Fibroblast of mammary gland (primary cell): ENCODE results near the gene TENT4A.

ENCODE experiments used
- DNase-seq: peaks from one replicate; pipeline ENCODE4 v3.0.0-alpha.2; 2010; ENCODE audit warnings: low read depth
- H3K4me3 ChIP-seq: 2 replicates; pipeline ENCODE4 v1.5.1; 2011; ENCODE audit warnings: low read depth, mild to moderate bottlenecking, low read length, moderate library complexity; ENCODE audit not compliant: control insufficient read depth
- TF ChIP-seq, protein P1 (sequence below): conservative IDR thresholded peaks from 2 replicates; pipeline ENCODE4 v1.5.1; 2011; ENCODE audit warnings: low read depth, low read length, inconsistent platforms; ENCODE audit not compliant: control insufficient read depth, insufficient read depth

TENT4A gene

DNA sequence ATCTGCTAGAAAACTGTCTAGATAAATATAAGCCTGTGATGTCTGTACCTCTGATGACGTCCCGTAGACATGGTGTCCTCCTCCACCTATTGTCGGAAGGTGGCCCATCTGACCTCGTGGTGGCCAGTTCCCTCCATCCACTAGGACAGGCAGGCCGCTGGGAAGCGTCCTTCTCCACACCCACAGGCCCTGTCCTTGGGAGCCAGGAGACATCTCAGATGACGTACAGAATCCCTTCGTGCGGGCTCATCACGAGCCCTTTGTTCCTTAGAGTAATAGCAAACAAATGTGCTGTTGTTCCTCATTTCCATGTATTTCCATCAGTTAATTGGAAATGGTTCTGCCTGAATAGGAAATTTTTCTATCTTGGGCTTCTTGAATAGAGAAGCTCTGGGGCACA lies 38.3 kb upstream of the TENT4A start:
- TF ChIP-seq, protein P1, sequence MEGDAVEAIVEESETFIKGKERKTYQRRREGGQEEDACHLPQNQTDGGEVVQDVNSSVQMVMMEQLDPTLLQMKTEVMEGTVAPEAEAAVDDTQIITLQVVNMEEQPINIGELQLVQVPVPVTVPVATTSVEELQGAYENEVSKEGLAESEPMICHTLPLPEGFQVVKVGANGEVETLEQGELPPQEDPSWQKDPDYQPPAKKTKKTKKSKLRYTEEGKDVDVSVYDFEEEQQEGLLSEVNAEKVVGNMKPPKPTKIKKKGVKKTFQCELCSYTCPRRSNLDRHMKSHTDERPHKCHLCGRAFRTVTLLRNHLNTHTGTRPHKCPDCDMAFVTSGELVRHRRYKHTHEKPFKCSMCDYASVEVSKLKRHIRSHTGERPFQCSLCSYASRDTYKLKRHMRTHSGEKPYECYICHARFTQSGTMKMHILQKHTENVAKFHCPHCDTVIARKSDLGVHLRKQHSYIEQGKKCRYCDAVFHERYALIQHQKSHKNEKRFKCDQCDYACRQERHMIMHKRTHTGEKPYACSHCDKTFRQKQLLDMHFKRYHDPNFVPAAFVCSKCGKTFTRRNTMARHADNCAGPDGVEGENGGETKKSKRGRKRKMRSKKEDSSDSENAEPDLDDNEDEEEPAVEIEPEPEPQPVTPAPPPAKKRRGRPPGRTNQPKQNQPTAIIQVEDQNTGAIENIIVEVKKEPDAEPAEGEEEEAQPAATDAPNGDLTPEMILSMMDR = no peak
- no peak overlapping the region for H3K4me3 ChIP-seq
- DNase-seq = no peak

DNA sequence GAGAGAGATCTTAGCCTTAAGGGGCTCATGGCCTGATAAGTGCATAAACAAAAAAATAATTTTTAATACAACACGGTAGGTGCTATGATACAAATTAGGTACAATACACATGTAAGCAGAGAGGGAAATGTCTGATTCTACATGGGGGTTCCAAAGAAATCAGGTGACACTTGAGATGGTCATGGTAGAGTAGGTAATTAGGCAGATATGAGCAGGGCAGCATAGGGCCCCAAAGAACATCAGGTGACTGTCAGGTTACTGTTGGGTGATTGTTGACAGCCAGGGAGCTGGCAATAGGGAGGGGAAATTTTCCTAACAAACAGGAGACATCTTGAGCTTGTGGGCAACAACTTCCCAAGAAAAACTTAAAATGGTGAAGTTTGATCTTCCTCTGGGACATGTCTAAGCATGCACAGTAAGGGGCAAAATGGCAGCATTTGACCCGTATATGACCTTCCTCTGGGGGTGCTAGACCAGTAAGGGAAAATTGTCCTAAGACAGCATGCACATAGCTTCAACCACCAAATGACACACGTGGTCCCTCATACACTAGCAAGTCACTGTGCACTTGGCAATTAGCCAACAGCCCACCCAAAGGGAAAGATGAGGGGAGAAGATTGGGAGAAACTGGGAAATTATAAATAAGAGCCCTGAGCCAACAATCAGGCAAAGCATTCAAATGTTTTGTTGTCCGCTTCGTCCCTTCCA lies 37.3 kb upstream of the TENT4A start:
- no peak overlapping the region for H3K4me3 ChIP-seq
- DNase-seq = peak; percentile 2
- TF ChIP-seq, protein P1 = peak; percentile 9

DNA sequence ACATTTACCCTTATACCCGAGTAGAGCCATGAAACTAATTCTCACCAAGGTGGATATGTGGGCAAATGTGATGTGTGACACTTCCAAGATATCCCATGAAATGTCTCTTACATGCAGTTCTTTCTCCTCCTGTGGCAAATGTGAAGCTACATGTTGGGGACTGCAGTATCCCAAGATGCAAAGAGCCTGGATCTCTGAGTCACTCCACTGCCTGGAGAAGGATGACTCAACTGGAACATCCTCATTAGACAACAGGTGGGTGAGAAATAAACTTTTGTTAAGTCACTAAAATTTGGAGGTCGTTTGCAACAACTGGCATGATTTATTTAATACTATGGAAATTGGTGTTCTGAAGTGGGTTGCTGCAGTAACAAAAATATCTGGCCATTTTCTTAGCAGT lies 36.5 kb upstream of the TENT4A start:
- TF ChIP-seq, protein P1 = no peak
- DNase-seq = peak; percentile 60
- no peak overlapping the region for H3K4me3 ChIP-seq

DNA sequence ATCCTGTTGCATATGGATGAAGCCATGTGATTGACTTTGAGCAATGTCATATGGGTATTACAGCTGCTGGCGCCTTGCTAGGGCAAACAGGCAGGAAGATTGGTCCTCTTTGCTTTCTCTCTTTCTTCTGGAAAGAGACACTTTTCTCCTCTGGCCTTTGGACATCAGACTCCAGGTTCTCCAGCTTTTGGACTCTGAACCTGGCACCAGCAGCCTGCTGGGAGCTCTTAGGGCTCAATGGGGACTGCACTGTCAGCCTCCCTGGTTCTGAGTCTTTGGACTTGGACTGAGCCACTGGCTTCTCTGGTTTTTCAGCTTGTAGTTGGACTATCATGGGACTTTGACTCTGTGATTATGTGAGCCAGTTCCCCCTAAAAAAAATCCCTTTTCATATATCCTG lies 34.8 kb upstream of the TENT4A start:
- H3K4me3 ChIP-seq = no peak overlapping the region
- no peak for DNase-seq
- TF ChIP-seq, protein P1 = no peak

DNA sequence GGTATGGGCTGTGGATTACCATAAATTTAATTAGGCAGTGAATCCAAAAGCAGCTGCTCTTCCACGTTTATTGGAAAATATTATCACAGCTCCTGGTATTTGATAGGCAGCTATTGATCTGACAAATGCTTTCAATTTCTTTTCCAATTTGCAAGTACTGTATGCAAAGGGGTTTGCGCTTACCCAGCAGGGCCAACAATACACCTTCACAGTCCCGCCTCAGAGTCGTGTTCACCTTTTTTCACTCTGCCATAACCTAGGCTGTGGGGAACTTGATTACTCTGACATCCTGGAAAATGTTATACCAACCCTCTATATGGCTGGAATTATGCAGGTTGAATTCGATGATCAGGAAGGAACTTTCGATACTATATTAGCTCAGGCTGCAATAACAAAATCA lies 32.3 kb upstream of the TENT4A start:
- no peak overlapping the region for H3K4me3 ChIP-seq
- DNase-seq = no peak
- TF ChIP-seq, protein P1 = no peak

DNA sequence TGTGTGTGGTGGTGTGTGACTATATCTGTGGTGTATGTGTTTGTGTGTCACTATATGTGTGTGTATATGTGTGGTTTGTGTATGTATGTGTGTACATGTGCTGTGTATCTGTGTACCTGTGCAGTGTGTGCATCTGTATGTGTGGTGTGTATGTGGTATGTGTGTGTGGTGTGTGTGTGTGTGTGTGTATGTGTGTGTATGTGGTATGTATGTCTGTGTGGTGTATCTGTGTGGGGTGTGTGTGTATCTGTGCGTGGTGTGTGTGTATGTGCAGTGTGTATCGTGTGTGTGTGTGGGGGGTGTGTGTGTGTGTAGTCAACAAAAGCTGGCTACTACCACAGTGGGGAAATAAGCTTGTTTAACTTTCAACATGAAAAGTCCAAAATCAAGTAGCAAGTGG lies 31.6 kb upstream of the TENT4A start:
- no peak for DNase-seq
- no peak overlapping the region for H3K4me3 ChIP-seq
- TF ChIP-seq, protein P1 = no peak

DNA sequence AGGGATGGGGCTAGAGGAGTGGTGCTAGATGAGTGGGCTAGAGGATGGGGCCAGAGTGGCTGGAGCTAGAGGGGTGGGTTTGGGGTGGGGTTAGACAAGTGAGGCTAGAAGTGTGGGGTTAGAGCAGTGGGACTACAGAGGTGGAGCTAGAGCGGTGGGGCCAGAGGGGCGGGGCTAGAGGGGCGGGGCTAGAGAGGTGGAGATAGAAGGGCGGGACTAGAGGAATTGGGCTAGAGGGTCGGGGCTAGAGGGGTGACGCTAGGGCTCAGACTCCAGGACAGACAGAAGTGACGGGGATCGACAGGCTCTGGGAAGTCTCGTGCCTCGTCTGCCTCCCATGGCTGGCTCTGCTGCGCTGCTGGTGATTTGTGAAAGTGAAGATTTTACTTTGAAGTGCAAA lies 31.0 kb upstream of the TENT4A start:
- no peak overlapping the region for H3K4me3 ChIP-seq
- TF ChIP-seq, protein P1 = no peak
- no peak for DNase-seq
